ENCODE measurements around the gene NFILZ.

- TF ChIP-seq YY1 (IDR thresholded peaks at IDR 0.05; ENCODE audit: insufficient read depth, insufficient read length) = no peak
- no peak for TF ChIP-seq SUZ12 (IDR thresholded peaks at IDR 0.05; ENCODE audit: extremely low read depth, insufficient read depth, insufficient read length)
These were observed 11.6 kb downstream of the NFILZ start for GRCh38 chr19:8641908-8642547.

Data from NT2/D1 (cell line).